ENCODE results near the gene MESD.
"Not testable (repeated sequence)": the region's sequence is repeated elsewhere in the genome, so short reads cannot be mapped to it uniquely, and the experiment has no call there.

DNA sequence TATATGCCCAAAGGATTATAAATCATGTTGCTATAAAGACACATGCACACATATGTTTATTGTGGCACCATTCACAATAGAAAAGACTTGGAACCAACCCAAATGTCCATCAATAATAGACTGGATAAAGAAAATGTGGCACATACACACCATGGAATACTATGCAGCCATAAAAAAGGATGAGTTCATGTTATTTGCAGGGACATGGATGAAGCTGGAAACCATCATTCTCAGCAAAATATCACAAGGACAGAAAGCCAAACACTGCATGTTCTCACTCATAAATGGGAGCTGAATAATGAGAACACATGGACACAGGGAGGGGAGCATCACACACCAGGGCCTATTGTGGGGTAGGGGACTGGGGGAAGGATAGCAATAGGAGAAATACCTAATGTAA, 24.2 kb downstream of the MESD start:
- not testable (repeated sequence) for TF ChIP-seq CTCF (IDR thresholded peaks at IDR 0.05); ZFX (IDR thresholded peaks at IDR 0.05; ENCODE audit: borderline replicate concordance)
